Measurements from ENCODE around the gene SYT17.

Gene SYT17

GRCh38 chr16:19151310-19151709 lies 16.7 kb upstream of the SYT17 start:
- H3K27me3 Mint-ChIP-seq, result peaks cover 38% of the 10 kb centered on the region
- peaks cover 13% of the 10 kb centered on the region for H3K9me3 Mint-ChIP-seq
- no peaks in the 10 kb centered on the region for H3K36me3 Mint-ChIP-seq (ENCODE audit: low read depth)

GRCh38 chr16:19152042-19152441 lies 16.0 kb upstream of the SYT17 start:
- Mint-ChIP-seq H3K9me3 (peaks cover 13% of the 10 kb centered on the region), H3K36me3 (ENCODE audit: low read depth) (no peaks in the 10 kb centered on the region), H3K4me3 (no peak overlapping the region), H3K27ac (no peak overlapping the region), H3K27me3 (peaks cover 33% of the 10 kb centered on the region), H3K4me1 (ENCODE audit: low read depth) (no peaks in the 10 kb centered on the region)
- no peak for DNase-seq

More at GRCh38 chr16:19151310-19151709, 16.7 kb upstream of the SYT17 start:
- Mint-ChIP-seq H3K4me3 (no peak overlapping the region), H3K4me1 (ENCODE audit: low read depth) (no peaks in the 10 kb centered on the region), H3K27ac (no peak overlapping the region)
- DNase-seq, result no peak

GRCh38 chr16:19153876-19154275 lies 14.2 kb upstream of the SYT17 start:
- H3K27me3 Mint-ChIP-seq, result peaks cover 24% of the 10 kb centered on the region
- H3K4me3 Mint-ChIP-seq, result no peak overlapping the region
- H3K4me1 Mint-ChIP-seq (ENCODE audit: low read depth), result no peaks in the 10 kb centered on the region
- H3K27ac Mint-ChIP-seq, result no peak overlapping the region
- DNase-seq, result no peak
- H3K9me3 Mint-ChIP-seq, result peaks cover 3% of the 10 kb centered on the region
- H3K36me3 Mint-ChIP-seq (ENCODE audit: low read depth), result no peaks in the 10 kb centered on the region

- Mint-ChIP-seq H3K4me1 (ENCODE audit: low read depth) (no peaks in the 10 kb centered on the region), H3K4me3 (no peak overlapping the region), H3K36me3 (ENCODE audit: low read depth) (no peaks in the 10 kb centered on the region), H3K27ac (no peak overlapping the region), H3K27me3 (peaks cover 23% of the 10 kb centered on the region), H3K9me3 (peaks cover 4% of the 10 kb centered on the region)
- no peak for DNase-seq
Observed at GRCh38 chr16:19162085-19162484, 6.0 kb upstream of the SYT17 start.

- H3K27me3 Mint-ChIP-seq, result peaks cover 27% of the 10 kb centered on the region
- no peak overlapping the region for H3K27ac Mint-ChIP-seq
- H3K9me3 Mint-ChIP-seq, result peaks cover 4% of the 10 kb centered on the region
- H3K4me3 Mint-ChIP-seq, result no peak overlapping the region
- no peak for DNase-seq
- H3K36me3 Mint-ChIP-seq (ENCODE audit: low read depth), result no peaks in the 10 kb centered on the region
- no peaks in the 10 kb centered on the region for H3K4me1 Mint-ChIP-seq (ENCODE audit: low read depth)
Observed at GRCh38 chr16:19163215-19163614, 4.8 kb upstream of the SYT17 start.

DNA sequence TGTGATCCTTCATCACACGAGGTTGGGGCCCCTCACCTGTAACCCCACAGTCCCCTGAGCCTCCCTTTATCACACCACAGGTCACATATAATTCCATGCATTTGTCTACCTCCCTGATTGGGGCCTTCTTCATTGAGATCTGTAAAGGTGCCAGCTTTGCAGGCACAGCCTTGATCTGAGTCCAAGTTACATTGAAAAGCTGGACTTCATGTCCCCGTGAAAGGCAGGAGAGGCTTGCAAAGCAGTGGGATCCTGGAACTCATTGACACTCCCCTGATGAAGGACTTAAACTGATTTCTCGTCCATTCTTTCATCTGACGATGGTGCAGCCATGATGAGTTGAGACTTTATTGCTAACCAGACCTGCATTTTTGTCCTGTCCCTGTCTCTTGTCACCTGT lies 3.8 kb upstream of the SYT17 start:
- H3K4me1 Mint-ChIP-seq (ENCODE audit: low read depth), result no peaks in the 10 kb centered on the region
- no peak overlapping the region for H3K27ac Mint-ChIP-seq
- H3K36me3 Mint-ChIP-seq (ENCODE audit: low read depth), result no peaks in the 10 kb centered on the region
- peaks cover 4% of the 10 kb centered on the region for H3K9me3 Mint-ChIP-seq
- no peak overlapping the region for H3K4me3 Mint-ChIP-seq
- no peak for DNase-seq
- peaks cover 25% of the 10 kb centered on the region for H3K27me3 Mint-ChIP-seq

GRCh38 chr16:19165101-19165500 lies 2.9 kb upstream of the SYT17 start:
- peaks cover 4% of the 10 kb centered on the region for H3K9me3 Mint-ChIP-seq
- H3K27me3 Mint-ChIP-seq, result peaks cover 29% of the 10 kb centered on the region
- no peak for DNase-seq
- no peak overlapping the region for H3K27ac Mint-ChIP-seq
- H3K36me3 Mint-ChIP-seq (ENCODE audit: low read depth), result no peaks in the 10 kb centered on the region
- H3K4me3 Mint-ChIP-seq, result no peak overlapping the region
- peaks cover 3% of the 10 kb centered on the region for H3K4me1 Mint-ChIP-seq (ENCODE audit: low read depth)

DNA sequence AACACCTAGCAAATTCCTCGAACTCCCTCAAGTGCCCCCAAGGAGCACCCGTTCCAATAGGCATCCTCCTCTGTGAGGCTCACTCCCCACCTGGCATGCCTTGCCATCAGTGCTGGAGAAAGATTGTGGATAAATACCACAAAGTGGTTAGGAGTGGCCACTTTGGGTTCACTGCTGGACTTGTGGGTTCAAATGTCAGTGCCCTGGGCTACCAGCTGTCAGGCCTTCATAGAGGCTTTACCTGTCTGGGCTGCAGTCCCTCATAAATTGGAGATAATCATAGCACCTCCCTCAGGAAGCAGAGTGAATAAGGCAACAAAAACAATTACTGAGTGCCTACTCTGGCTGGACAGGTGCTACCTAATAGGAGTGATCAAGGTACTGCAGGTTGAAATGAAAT lies 1.5 kb upstream of the SYT17 start:
- H3K27me3 Mint-ChIP-seq, result peaks cover 36% of the 10 kb centered on the region
- H3K27ac Mint-ChIP-seq, result no peak overlapping the region
- no peak overlapping the region for H3K4me3 Mint-ChIP-seq
- peaks cover 3% of the 10 kb centered on the region for H3K4me1 Mint-ChIP-seq (ENCODE audit: low read depth)
- H3K36me3 Mint-ChIP-seq (ENCODE audit: low read depth), result no peaks in the 10 kb centered on the region
- peaks cover 4% of the 10 kb centered on the region for H3K9me3 Mint-ChIP-seq
- DNase-seq, result no peak

DNA sequence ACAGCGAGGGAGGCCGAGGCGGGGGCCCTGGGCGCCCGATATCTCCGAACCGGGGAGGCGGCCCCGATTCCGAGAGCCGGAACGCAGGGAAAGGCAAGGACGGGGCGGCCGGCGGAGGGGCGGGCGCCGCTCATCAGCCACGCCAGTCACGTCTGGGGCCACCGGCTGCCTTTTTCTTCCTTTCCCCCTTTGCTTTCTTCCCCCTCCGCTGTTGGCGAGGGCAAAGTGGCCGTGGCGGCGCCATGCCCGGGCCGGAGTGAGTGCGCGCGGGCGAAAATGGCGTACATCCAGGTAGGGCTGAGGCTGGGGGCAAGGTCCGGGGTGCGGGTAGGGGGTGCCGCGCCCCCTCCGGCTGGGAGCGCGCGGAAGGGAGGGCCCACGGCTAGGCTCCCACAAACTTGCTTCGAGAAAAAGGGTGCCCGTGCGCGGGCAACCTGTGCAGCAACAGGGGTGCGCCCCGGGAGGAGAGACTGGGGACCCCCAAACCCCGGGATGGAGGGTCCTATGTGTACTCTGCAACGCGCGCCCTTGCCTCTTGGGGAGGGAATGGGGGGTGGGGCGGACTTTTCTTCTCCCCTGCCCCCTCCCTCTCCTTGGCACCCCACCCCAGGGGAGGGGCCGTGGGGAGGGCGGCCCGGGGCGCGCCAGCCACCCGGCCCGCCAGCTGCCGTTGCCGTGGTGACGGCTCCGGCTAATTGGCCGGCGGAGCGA lies 486 bp downstream of the SYT17 start:
- no peaks in the 10 kb centered on the region for H3K36me3 Mint-ChIP-seq (ENCODE audit: low read depth)
- H3K4me3 Mint-ChIP-seq, result no peak overlapping the region
- H3K4me1 Mint-ChIP-seq (ENCODE audit: low read depth), result peaks cover 3% of the 10 kb centered on the region
- DNase-seq, result no peak
- peaks cover 47% of the 10 kb centered on the region for H3K27me3 Mint-ChIP-seq
- H3K27ac Mint-ChIP-seq, result no peak overlapping the region
- no peaks in the 10 kb centered on the region for H3K9me3 Mint-ChIP-seq

- H3K27me3 Mint-ChIP-seq, result peaks cover 49% of the 10 kb centered on the region
- no peak overlapping the region for H3K4me3 Mint-ChIP-seq
- H3K9me3 Mint-ChIP-seq, result no peaks in the 10 kb centered on the region
- no peaks in the 10 kb centered on the region for H3K36me3 Mint-ChIP-seq (ENCODE audit: low read depth)
- peaks cover 3% of the 10 kb centered on the region for H3K4me1 Mint-ChIP-seq (ENCODE audit: low read depth)
- H3K27ac Mint-ChIP-seq, result no peak overlapping the region
- DNase-seq, result no peak
Observed at GRCh38 chr16:19169082-19169639, 1.1 kb downstream of the SYT17 start.

DNA sequence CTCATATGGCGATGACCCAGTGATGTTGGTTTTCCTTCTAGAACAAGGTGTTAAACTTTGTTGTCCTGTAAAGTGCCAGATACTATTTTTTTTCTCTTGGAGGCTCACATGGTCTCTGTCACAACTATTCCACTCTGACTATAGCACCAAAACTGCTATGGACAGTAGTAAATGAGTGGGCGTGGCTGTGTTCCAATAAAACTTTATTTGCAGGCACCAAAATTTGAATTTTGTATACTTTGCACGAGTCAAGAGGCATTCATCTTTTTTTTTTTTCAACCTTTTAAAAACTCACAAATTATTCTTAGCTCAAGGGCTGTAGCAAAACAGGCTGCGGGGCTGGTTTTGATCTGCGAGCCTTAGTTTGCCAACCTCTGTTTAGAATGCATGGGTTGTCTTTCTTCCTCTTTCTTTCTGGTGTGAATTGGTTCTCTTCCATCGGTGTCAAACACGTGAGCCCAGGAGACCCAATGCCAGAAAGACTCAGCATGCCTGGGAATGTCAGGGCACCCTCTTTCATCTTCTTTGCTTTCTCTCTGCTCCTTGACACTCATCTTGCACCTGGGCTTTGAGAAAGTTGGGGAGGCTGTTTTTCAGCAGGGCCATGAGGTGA lies 2.1 kb downstream of the SYT17 start:
- H3K4me1 Mint-ChIP-seq (ENCODE audit: low read depth), result peaks cover 3% of the 10 kb centered on the region
- H3K27me3 Mint-ChIP-seq, result peaks cover 50% of the 10 kb centered on the region
- H3K27ac Mint-ChIP-seq, result no peak overlapping the region
- H3K4me3 Mint-ChIP-seq, result no peak overlapping the region
- no peaks in the 10 kb centered on the region for H3K9me3 Mint-ChIP-seq
- no peak for DNase-seq
- H3K36me3 Mint-ChIP-seq (ENCODE audit: low read depth), result no peaks in the 10 kb centered on the region

GRCh38 chr16:19172098-19172780 lies 4.2 kb downstream of the SYT17 start:
- Mint-ChIP-seq H3K36me3 (ENCODE audit: low read depth) (no peaks in the 10 kb centered on the region), H3K4me3 (no peak overlapping the region), H3K9me3 (no peaks in the 10 kb centered on the region), H3K4me1 (ENCODE audit: low read depth) (peaks cover 3% of the 10 kb centered on the region), H3K27me3 (peaks cover 42% of the 10 kb centered on the region), H3K27ac (no peak overlapping the region)
- DNase-seq, result no peak

GRCh38 chr16:19173059-19173458 lies 5.0 kb downstream of the SYT17 start:
- H3K27me3 Mint-ChIP-seq, result peaks cover 39% of the 10 kb centered on the region
- no peak for DNase-seq
- no peaks in the 10 kb centered on the region for H3K36me3 Mint-ChIP-seq (ENCODE audit: low read depth)
- H3K4me1 Mint-ChIP-seq (ENCODE audit: low read depth), result peaks cover 3% of the 10 kb centered on the region
- H3K9me3 Mint-ChIP-seq, result no peaks in the 10 kb centered on the region
- H3K4me3 Mint-ChIP-seq, result no peak overlapping the region
- H3K27ac Mint-ChIP-seq, result no peak overlapping the region

DNA sequence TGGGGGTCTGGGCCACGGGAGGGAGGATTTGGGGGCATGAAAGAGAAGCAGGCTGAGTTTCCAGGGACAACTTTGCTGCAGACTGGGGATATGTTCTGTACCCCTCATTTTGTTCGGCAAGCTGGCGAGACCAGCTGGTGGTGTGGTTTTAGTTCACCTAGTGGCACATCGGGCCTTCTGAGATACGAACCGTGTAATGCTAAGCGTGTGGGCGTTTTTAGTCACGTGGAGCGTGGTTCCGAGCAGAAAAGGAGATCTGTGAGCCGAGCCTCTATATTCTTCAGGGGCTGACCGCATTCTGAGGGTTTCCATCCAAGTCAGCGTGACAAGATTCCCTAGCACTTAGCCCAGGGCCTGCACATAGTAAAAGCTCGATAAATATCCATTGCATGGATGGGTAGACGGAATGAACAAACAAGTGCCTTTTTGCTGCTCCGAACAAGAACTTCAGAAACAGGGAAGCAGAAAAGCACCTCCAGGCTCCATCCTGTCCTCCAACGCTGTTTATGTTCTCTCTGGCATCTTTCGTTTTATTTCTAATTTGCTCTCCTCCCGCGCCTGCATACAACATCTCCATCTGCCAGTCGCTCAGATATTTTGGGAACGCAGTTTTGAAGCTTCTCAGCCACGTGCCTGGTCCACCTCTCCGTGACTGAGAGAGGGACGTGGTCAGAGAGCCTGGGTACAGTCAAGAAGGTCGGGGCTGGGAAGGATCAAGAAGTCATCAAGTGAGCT lies 5.8 kb downstream of the SYT17 start:
- H3K27ac Mint-ChIP-seq, result no peak overlapping the region
- no peak for DNase-seq
- no peaks in the 10 kb centered on the region for H3K36me3 Mint-ChIP-seq (ENCODE audit: low read depth)
- H3K27me3 Mint-ChIP-seq, result peaks cover 39% of the 10 kb centered on the region
- H3K4me1 Mint-ChIP-seq (ENCODE audit: low read depth), result peaks cover 3% of the 10 kb centered on the region
- H3K4me3 Mint-ChIP-seq, result no peak overlapping the region
- H3K9me3 Mint-ChIP-seq, result no peaks in the 10 kb centered on the region
